OCI-LY1 (cell line): Measurements from ENCODE around the gene PSAP.

ENCODE experiments used
- EZH2 ChIP-seq: fragments of 200-600 bp; sonication (generic), shearing (Covaris generic); IDR thresholded peaks from 2 replicates; pipeline ENCODE4 v1.8.0; 2017; ENCODE audit warnings: borderline replicate concordance, mixed run types, mild to moderate bottlenecking, antibody characterized with exemption, low read length, moderate library complexity, mixed read lengths
- TF ChIP-seq, protein P1 (sequence below): fragments of 200-600 bp; sonication (generic), shearing (Covaris generic); IDR thresholded peaks from 2 replicates; pipeline ENCODE4 v1.5.1; 2017; ENCODE audit warnings: mild to moderate bottlenecking, antibody characterized with exemption, low read length, moderate library complexity, mixed read lengths

DNA sequence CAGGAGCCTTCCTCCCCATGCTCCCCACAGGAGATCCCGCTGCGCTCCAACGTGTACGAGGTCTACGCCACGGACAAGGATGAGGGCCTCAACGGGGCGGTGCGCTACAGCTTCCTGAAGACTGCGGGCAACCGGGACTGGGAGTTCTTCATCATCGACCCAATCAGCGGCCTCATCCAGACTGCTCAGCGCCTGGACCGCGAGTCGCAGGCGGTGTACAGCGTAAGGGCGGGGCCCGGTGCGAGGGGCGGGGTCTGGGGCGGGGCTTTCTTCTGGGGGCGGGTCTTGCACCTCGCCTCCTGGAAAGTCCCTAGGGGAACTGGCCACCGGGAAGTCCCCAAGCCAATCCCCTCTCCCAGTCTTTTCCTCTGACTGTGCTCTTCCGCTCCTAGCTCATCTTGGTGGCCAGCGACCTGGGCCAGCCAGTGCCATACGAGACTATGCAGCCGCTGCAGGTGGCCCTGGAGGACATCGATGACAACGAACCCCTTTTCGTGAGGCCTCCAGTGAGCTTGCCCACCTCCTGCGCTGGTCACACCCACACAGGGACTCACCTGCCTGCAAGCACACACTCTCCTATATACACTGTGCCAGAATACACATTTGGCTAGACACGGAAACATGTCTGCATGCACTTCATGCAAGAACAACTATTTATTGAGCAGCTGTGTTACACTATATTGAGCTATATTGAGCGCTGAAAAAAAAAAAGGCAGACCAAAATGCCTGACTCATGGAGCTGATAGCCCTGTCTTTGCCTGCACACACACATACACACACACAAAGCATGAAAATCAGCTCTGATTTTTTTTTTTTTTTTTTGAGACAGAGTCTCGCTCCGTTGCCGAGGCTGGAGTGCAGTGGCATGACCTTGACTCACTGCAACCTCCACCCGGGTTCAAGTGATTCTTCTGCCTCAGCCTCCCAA is 45.0 kb downstream of the PSAP start:
- TF ChIP-seq EZH2 = no peak
- TF ChIP-seq, protein P1, sequence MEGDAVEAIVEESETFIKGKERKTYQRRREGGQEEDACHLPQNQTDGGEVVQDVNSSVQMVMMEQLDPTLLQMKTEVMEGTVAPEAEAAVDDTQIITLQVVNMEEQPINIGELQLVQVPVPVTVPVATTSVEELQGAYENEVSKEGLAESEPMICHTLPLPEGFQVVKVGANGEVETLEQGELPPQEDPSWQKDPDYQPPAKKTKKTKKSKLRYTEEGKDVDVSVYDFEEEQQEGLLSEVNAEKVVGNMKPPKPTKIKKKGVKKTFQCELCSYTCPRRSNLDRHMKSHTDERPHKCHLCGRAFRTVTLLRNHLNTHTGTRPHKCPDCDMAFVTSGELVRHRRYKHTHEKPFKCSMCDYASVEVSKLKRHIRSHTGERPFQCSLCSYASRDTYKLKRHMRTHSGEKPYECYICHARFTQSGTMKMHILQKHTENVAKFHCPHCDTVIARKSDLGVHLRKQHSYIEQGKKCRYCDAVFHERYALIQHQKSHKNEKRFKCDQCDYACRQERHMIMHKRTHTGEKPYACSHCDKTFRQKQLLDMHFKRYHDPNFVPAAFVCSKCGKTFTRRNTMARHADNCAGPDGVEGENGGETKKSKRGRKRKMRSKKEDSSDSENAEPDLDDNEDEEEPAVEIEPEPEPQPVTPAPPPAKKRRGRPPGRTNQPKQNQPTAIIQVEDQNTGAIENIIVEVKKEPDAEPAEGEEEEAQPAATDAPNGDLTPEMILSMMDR = no peak
